ENCODE data around the gene LGI1.

LGI1 gene

GRCh38 chr10:93757801-93758507 lies at the start of gene LGI1:
LGI1 (plus strand) TSS chr10:93757936; CDS start chr10:93758145, 209 bp downstream.
- DNase-seq (ENCODE audit: low spot score), result peak; percentile 77

GRCh38 chr10:93710333-93710909 lies 47.3 kb upstream of the LGI1 start:
- DNase-seq (ENCODE audit: low spot score), result no peak

DNA sequence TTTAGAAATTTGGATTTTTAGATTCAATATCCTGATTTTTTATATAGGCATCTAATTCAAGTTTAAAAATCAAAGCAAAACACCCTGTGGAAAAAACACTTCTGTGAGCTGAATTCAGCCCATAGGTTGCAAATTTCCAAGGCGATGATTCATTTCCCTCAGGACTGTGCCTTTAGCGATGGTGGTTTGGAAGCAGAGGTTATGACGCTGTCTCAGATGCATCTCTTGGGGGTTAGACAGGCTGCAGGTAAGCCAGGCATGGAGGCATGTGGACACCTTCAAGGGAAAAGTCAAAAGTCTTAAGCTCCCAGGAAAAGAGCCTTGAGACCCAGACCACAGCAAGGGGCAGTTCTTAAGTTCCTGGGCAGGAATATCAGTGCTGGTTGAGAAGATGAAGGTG lies 45.8 kb upstream of the LGI1 start:
- DNase-seq (ENCODE audit: low spot score), result no peak

DNA sequence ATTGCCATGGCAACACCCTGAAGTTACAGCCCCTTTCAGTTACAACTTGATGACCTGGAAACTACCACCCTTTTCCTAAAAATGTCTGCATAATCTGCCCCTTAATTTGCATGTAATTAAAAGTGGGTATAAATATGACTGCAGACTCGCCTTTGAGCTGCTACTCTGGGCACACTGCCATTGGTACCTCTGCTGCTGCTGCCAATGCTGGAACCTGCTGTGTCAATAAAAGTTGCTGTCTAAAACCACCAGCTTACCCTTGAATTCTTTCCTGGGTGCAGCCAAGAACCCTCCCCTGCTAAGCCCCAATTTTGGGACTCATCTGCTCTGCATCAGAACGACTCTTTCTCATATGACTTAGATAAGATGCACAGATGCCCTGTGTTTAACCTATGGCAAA lies 45.1 kb upstream of the LGI1 start:
- no peak for DNase-seq (ENCODE audit: low spot score)

GRCh38 chr10:93715345-93715744 lies 42.4 kb upstream of the LGI1 start:
- no peak for DNase-seq (ENCODE audit: low spot score)

- no peak for DNase-seq (ENCODE audit: low spot score)
Observed at GRCh38 chr10:93716766-93717165, 41.0 kb upstream of the LGI1 start.

- no peak for DNase-seq (ENCODE audit: low spot score)
Observed at GRCh38 chr10:93718937-93719725, 38.6 kb upstream of the LGI1 start.

DNA sequence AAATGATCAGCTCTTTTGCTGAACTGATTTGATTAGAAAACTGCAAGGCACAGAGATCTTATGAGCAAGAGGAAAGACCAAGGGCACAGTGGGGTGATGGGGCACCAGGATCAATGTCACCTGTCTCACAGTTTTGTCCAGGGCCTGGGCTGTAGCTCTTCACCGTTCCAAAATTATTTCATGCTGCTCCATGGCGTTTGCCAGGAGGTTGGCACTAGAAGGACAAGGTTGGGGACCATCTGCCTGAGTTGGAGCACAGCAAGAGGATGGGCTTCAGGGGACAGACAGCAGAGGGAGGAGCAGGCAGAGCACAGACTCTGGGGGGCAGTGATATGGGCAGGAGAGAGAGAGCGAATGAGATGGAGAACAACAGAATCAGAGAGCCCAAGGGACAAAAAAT lies 37.8 kb upstream of the LGI1 start:
- DNase-seq (ENCODE audit: low spot score), result no peak

DNA sequence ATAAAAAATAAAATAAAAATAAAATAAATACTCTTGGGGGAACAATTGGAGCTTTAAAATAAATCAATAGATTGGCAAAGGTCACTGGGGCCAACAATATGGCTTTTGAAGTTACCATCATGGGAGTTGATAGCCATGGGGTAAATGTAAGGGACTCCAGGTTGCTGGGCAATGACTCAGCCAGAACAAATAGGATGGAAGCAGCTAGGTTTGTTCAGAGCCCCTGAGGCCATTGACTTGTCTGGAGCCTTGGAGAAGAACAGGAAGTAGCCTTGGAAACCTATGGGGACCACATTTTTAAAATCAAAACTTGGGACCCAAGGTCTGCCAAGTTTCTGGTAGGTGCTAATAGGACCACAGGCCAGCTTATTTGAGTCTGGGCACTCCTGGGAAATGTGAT lies 35.2 kb upstream of the LGI1 start:
- DNase-seq (ENCODE audit: low spot score), result no peak

DNA sequence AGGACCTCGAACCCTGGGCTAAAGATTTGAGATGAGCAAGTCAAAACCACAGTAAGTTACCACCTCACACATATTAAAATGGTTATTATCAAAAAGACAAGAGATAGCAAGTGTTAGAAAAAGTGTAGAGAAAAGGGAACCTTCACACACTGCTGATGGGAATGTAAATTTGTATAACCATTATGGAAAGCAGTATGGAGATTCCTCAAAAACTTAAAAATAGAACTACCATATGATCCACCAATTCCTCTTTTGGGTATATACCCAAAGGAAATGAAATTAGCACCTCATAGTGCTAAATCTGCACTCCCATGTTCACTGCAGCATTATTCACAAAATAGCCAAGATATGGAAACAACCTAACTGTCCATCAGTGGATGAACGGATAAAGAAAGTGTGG lies 34.6 kb upstream of the LGI1 start:
- DNase-seq (ENCODE audit: low spot score), result no peak

DNA sequence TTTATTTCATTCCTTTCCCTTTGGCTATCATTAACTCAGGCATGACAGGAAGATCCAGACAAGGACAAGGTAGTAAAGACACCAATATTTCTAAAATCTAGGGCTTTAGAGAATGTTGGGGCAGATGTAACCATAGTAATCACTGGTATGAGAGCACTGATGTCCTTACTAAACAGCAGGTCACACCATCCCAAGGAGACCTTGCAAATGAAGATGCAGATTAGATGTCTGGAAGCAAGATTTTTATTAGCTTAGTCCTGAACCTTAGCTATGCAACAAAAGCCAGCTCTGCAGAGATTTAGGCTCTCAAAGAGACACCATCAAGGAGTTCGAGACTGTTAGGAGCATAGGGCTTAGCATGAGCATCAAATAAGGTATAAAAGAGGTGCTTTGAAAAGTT lies 31.7 kb upstream of the LGI1 start:
- no peak for DNase-seq (ENCODE audit: low spot score)

GRCh38 chr10:93741367-93741766 lies 16.4 kb upstream of the LGI1 start:
- DNase-seq (ENCODE audit: low spot score), result no peak

- no peak for DNase-seq (ENCODE audit: low spot score)
Observed at GRCh38 chr10:93742633-93743349, 14.9 kb upstream of the LGI1 start.

DNA sequence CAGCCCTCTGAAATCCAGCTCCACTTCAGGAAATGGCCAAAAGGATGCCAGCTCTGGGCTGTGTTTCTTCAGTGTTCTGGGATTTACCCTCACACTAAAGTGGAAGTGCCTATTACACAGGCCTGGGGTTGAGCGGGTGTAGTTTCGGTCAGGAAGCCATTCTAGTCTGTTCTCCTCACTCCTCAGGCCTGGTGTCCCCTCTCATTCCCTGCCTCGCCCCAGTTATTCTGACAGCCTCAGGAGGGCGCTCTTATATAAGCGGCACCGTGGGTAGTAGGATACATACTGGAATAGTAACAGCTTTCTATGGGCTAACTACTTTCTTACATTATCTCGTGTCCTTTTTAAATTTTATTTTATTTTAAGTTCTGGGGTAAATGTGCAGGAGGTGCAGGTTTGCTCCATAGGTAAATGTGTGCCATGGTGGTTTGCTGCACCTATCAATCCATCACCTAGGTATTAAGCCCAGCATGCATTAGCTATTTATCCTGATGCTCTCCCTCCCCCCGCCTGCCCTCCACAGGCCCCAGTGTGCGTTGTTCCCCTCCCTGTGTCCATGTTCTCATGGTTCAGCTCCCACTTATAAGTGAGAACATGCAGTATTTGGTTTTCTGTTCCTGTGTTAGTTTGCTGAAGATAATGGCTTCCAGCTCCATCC lies 12.2 kb upstream of the LGI1 start:
- no peak for DNase-seq (ENCODE audit: low spot score)

DNA sequence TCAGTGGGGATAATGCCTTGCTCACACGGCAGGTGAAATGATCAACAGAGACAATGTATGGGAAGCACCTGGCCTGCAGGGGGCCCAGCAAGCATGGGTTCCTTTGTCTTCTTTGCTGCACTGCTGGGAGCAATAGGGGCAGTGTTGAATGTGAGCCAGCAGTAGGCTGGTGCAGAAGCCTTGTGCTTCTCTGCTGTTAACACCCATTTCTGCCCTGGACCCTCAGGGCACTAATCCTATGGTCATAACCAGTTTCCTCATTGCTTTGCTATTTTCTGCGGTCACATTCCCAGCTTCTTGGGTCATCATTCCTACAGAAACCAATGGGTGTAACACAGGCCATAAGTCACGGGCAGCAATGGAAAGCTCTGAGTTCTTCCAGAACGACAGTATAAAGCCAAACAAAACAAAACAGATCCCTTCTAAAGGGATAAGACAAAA lies 10.9 kb upstream of the LGI1 start:
- DNase-seq (ENCODE audit: low spot score), result no peak

GRCh38 chr10:93749218-93749799 lies 8.4 kb upstream of the LGI1 start:
- no peak for DNase-seq (ENCODE audit: low spot score)

DNA sequence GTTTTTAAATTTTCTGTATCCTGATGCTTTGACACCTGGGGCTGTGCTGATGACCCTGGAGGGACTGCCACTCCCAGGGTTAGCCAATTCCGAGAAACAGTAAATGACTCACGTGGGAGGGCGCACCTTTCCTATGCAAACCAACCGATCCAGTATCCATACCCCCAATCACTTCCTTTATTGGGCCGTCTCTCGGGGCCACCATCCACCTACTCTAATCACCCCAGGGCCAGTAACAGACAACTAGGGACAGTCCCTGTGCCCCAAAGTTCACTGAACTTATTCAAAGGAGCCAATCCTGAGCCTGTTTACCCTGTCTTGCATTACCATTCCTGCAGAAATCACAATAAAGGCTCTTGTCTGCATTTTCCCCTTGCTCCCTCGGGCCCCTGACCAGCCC lies 6.6 kb upstream of the LGI1 start:
- DNase-seq (ENCODE audit: low spot score), result no peak

GRCh38 chr10:93751832-93752231 lies 5.9 kb upstream of the LGI1 start:
- DNase-seq (ENCODE audit: low spot score), result no peak

- no peak for DNase-seq (ENCODE audit: low spot score)
Observed at GRCh38 chr10:93752761-93753160, 5.0 kb upstream of the LGI1 start.

DNA sequence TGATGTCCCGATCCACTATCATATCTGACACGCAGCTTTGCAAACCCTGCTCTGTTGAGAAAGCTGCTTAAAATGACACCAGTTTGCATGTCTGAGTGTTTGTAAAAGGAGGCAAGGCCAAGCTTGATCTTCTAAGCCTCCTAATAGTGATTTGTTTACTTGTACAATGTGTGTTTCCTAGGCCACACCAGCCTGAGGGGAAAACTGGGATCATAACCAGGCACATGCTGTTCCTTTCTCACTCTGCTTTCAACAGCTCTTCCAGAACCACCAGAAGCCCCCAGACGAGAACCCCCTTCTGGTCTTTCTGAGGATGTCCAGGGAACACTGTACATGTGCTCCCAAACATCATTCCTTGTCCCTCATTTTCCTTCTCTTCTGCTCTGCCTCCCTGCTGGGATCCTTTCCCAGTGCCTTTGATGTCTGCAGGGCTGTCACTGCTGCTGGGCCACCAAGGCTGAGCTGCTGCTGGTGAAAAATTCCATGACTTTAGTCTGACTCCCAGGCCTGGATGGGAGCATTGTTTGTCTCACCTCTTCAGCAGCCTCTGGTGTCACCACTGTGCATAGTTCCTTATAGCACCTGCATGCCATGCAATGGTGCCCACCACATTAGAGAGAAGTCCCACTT lies 4.0 kb upstream of the LGI1 start:
- DNase-seq (ENCODE audit: low spot score), result no peak

DNA sequence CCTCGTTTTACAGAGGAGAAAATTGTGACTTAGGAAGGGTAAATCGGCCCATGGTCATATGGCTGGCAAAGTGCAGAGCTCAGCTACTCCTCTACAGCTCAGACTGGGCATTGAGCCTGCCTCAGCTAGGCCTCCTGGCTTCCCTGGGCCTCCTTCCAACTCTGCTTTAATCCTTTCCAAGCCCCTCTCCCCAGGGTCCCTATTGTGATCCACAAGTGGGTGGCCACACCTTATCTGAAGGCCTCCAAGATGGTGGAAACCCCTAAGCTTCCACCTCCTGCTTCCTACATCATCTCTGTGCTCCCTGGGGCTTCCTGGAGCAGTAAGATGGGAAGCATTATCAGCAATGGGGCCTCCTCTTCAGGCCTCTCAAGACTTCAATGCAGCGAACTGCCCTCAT lies 3.0 kb upstream of the LGI1 start:
- DNase-seq (ENCODE audit: low spot score), result no peak
